Measurements from ENCODE around the gene ELOVL5. TPM values are rescaled to one million over a fixed set of nuclear protein-coding genes. Genes with fewer than 3 reads are reported as not detected.

ELOVL5 gene
- total RNA-seq, 1 donor = 118 TPM

DNA sequence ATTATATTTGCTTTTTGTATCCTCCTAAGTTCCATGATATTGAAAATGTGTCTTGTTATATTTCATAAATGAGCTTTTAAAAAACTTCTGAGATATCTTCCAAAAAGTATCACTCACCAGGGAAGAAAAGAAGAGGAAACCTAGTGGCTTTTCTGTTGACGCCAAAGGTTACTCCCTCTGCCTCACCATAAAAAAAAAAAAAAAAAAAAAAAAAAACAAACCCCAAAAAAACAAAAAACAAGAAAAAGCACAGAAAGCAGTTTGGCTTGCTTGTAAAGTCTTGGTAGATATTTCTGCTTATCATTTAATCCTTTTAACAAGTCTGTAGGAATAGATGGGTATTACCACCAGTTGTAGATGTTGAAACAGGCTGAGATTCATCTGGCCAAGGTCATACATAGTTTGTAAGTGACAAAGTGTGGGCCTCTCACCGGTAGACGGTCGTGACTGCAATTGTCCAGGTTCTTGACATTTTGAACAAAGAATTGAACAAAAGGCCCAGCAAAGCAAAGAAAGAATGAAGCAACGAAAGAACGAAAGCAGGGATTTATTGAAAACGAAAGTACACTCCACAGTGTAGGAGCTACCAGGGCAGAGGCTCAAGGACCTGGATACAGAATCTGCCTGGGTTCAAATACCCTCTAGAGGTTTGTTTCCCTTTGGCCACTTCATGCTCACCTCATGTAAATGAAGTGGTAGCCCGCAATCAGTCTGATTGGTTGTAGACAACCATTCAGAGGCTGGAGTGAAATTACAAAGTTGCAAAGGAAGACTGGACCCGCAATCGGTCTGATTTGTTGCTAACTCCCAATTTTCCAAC, 11.6 kb upstream of the ELOVL5 start:
- peak overlapping the region; percentile 57 for H3K4me3 ChIP-seq (ENCODE audit: low read depth, low read length)

DNA sequence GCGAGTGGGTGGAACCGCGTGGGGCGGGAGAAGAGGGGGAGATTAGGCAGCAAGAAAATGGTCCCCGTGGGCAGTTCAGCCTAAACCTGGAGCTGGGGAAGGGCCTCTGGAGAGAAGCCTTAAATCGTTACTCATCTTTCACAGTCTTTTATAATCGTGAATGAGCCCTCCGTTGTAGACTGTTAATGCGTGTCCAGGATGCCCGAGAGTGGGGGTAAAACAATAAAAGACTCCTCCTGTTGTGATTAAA, 11.0 kb upstream of the ELOVL5 start:
- TF ChIP-seq, protein P1, sequence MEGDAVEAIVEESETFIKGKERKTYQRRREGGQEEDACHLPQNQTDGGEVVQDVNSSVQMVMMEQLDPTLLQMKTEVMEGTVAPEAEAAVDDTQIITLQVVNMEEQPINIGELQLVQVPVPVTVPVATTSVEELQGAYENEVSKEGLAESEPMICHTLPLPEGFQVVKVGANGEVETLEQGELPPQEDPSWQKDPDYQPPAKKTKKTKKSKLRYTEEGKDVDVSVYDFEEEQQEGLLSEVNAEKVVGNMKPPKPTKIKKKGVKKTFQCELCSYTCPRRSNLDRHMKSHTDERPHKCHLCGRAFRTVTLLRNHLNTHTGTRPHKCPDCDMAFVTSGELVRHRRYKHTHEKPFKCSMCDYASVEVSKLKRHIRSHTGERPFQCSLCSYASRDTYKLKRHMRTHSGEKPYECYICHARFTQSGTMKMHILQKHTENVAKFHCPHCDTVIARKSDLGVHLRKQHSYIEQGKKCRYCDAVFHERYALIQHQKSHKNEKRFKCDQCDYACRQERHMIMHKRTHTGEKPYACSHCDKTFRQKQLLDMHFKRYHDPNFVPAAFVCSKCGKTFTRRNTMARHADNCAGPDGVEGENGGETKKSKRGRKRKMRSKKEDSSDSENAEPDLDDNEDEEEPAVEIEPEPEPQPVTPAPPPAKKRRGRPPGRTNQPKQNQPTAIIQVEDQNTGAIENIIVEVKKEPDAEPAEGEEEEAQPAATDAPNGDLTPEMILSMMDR (IDR thresholded peaks at IDR 0.05; ENCODE audit: insufficient read depth, low read depth, low read length) = no peak
- peak overlapping the region; percentile 57 for H3K4me3 ChIP-seq (ENCODE audit: low read depth, low read length)
- no peak for DNase-seq (ENCODE audit: low read depth)

More for the DNA sequence above, 11.6 kb upstream of the ELOVL5 start:
- DNase-seq (ENCODE audit: low read depth) = peak; percentile 85
- TF ChIP-seq, protein P1 (IDR thresholded peaks at IDR 0.05; ENCODE audit: insufficient read depth, low read depth, low read length) = no peak

DNA sequence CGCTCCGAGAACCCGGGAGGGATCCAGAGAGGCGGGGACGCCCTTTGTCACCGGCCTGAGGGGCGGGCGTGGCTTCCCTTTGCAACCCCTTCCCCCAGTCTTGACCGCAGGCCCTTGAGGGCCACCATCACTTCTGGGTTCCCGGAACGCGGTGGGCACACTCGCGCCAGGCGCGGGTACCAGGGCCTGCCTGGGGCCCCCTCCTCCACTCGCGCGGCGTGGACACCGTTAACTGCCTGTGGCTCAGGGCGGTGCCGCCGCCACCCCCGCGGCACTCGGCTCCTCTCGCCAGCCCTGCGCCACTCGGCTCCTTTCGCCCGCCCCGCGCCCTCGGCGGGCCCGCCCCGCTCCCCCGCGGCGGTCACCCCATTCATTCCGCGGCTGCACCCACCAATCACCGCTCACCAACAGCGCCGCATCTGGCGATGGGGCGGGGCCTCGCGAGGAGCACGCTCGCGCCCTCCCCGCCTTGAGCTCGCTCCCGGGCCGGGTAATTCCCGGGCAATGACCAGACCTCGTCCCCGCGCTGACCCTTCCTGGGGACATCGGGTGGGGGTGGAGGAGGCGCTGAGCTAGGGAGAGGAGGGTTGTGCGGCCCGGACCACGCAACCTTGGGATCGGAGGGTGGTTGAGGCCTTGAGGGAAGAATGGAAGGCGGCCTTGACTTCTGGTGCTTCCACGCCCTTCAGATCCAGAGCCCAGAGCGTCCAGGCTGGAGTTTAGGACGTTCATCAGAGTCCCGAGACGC, 10.5 kb upstream of the ELOVL5 start:
- TF ChIP-seq, protein P1 (IDR thresholded peaks at IDR 0.05; ENCODE audit: insufficient read depth, low read depth, low read length) = no peak
- peak overlapping the region; percentile 63 for H3K4me3 ChIP-seq (ENCODE audit: low read depth, low read length)
- DNase-seq (ENCODE audit: low read depth) = peak; percentile 96

DNA sequence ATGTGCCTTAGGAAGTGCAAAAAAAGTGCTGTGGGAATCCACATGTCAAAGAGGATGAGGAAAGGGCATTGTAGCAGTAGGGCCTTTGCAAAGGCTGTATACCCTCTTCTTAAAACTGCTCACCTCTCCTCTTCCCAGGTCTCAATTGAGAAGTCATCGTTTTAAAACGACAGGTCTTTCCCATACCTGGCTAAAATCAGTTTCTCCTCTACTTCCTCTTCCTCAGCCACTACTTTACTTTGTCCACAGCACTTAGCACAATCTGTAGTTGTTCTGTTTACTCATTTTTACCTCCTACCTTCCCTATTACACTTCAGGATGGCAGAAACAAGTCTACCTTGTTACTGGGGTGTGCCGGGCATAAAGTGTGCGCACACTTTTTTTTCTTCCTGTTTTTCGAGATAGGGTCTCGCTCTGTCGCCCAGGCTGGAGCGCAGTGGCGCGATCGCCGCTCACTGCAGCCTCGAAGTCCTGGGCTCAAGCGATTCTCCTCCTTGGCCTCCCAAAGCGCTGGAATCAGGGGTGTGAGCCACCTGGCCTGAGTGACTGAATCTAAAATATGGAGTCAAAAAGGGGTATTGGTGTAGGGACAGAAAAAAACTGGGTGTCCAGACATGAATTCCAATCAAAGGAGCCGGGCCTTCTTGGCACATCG, 9.8 kb upstream of the ELOVL5 start:
- H3K4me3 ChIP-seq (ENCODE audit: low read depth, low read length) = peak overlapping the region; percentile 63
- DNase-seq (ENCODE audit: low read depth) = no peak
- TF ChIP-seq, protein P1 (IDR thresholded peaks at IDR 0.05; ENCODE audit: insufficient read depth, low read depth, low read length) = no peak

DNA sequence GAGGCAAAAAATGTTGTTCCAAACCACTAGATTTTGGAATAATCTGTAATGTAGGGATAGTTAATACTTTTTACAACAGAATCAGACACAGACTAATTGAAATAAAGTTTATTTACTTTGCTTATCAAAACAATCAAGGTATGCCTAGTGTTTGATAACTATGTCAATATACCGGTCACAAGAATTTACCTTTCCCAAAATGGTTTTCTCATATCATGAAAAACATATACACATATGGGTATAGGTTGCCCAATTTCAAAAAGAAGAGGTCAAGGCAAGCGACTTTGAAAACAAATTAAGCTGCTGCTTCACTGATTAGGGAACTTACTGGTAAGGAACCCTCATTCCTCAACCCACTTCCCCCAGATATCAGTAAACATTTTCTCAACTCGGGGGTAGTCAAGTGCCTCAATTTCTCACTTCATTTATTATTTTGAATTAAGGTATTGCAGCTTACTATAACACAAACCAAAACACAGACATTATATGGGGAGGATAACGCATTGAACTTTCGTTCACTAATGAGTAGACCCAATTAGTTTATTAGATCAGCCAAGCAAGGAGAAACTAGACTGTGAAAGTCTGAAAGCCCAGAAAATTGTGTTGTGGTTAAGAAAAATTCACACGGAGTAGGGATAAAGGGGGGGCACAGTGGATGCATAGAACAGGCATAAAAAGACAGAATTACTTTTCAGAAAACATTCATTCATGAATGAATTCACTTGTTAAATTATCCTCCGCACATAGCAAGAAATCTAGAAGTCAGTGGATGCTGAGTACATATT, 9.0 kb upstream of the ELOVL5 start:
- no peak overlapping the region for H3K4me3 ChIP-seq (ENCODE audit: low read depth, low read length)
- no peak for DNase-seq (ENCODE audit: low read depth)
- TF ChIP-seq, protein P1 (IDR thresholded peaks at IDR 0.05; ENCODE audit: insufficient read depth, low read depth, low read length) = no peak

DNA sequence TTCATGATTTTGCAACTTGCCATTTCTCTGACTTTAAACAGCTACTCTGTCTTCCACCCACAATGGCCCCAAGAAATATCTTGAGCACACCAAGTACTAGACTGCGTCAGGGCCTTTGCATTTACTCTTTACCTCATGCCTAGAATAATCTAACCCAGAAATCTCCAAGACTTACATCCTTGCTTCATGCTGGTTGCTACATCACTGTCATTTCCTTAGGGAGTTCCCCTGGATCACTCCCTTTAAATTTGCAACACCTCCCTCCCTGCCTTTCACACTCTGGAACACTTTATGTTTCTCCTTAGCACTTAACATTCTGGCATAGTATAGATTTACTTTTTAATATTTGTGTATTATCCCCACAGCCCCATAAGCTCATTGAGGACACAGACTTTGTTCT, 4.9 kb upstream of the ELOVL5 start:
- DNase-seq (ENCODE audit: low read depth) = peak; percentile 21
- TF ChIP-seq, protein P1 (IDR thresholded peaks at IDR 0.05; ENCODE audit: insufficient read depth, low read depth, low read length) = no peak
- H3K4me3 ChIP-seq (ENCODE audit: low read depth, low read length) = no peak overlapping the region
